IMR-90 (cell line): ENCODE results near the gene PDE4B. TPM values are rescaled to one million over a fixed set of nuclear protein-coding genes. Genes with fewer than 3 reads are reported as not detected.

ENCODE experiments used
- ATAC-seq: fragments of 200-7000 bp; cut with Tn5 transposase; 2 replicates; pipeline ENCODE4 v1.9.1; 2020; ENCODE audit warnings: low read depth, mild to moderate bottlenecking, moderate library complexity
- BruUV-seq: library from RNA; stranded (reverse); fragments of 400-500 nt; replicated peaks from 2 replicates; lab custom pipeline; 2021; lab: Mats Ljungman, UMichigan
- CTCF ChIA-PET: fragments of 300-600 bp; formaldehyde crosslinking; extraction: SDS; loops from one replicate; lab custom pipeline; 2021; ENCODE audit warnings: antibody characterized with exemption; lab: Yijun Ruan, JAX
- POLR2A ChIA-PET: fragments of 300-600 bp; sonication (Branson Sonifier 250); formaldehyde crosslinking; loops from one replicate; lab custom pipeline; 2022; ENCODE audit warnings: antibody characterized with exemption; ENCODE audit not compliant: unreplicated experiment; lab: Charles Lee
- DNase-seq: peaks from one replicate; pipeline ENCODE4 v3.0.0; 2013
- H2AFZ ChIP-seq: replicated peaks from 2 replicates; pipeline ENCODE3; 2013; ENCODE audit warnings: low read length, mild to moderate bottlenecking; ENCODE audit not compliant: poor library complexity
- H2AK5ac ChIP-seq: 2 replicates; pipeline ENCODE4 v1.6.1; 2013; ENCODE audit warnings: low read depth, low read length, inconsistent platforms
- H2AK9ac ChIP-seq: replicated peaks from 2 replicates; pipeline ENCODE3; 2013; ENCODE audit warnings: mild to moderate bottlenecking, low read depth, low read length, moderate library complexity; ENCODE audit not compliant: poor library complexity
- H2BK120ac ChIP-seq: 2 replicates; pipeline ENCODE4 v1.6.1; 2013; ENCODE audit warnings: low read depth, low read length, inconsistent platforms
- H2BK15ac ChIP-seq: 3 replicates; pipeline ENCODE4 v1.6.1; 2013; ENCODE audit warnings: low read depth, low read length, inconsistent platforms
- H2BK20ac ChIP-seq: 2 replicates; pipeline ENCODE4 v1.6.1; 2013; ENCODE audit warnings: low read depth, mild to moderate bottlenecking, inconsistent platforms, low read length, moderate library complexity
- H2BK5ac ChIP-seq: 2 replicates; pipeline ENCODE4 v1.6.1; 2013; ENCODE audit warnings: mild to moderate bottlenecking, low read depth, low read length, inconsistent platforms; ENCODE audit not compliant: poor library complexity, severe bottlenecking
- H3K14ac ChIP-seq: replicated peaks from 2 replicates; pipeline ENCODE4 v1.6.1; 2013; ENCODE audit warnings: low read depth, low read length, inconsistent platforms
- H3K18ac ChIP-seq: 2 replicates; pipeline ENCODE4 v1.6.1; 2013; ENCODE audit warnings: low read depth, low read length, control low read depth
- H3K23ac ChIP-seq: 2 replicates; pipeline ENCODE4 v1.6.1; 2013; ENCODE audit warnings: low read depth, low read length, inconsistent platforms
- H3K27ac ChIP-seq: 2 replicates; pipeline ENCODE4 v1.5.1; 2013; ENCODE audit warnings: mild to moderate bottlenecking, control low read depth, low read length; ENCODE audit not compliant: insufficient read depth
- H3K27me3 ChIP-seq: 2 replicates; pipeline ENCODE4 v1.6.1; 2013; ENCODE audit warnings: low read length; ENCODE audit not compliant: control insufficient read depth, insufficient read depth
- H3K36me3 ChIP-seq: 2 replicates; pipeline ENCODE4 v1.6.1; 2013; ENCODE audit warnings: low read length, mixed read lengths; ENCODE audit not compliant: control insufficient read depth, insufficient read depth
- H3K4ac ChIP-seq: 2 replicates; pipeline ENCODE4 v1.6.1; 2013; ENCODE audit warnings: low read depth, low read length, inconsistent platforms
- H3K4me1 ChIP-seq: 2 replicates; pipeline ENCODE4 v1.6.1; 2013; ENCODE audit warnings: low read length, mixed read lengths; ENCODE audit not compliant: control insufficient read depth, insufficient read depth
- H3K4me2 ChIP-seq: 2 replicates; pipeline ENCODE4 v1.6.1; 2013; ENCODE audit warnings: low read depth, mild to moderate bottlenecking, control low read depth, low read length, moderate library complexity
- H3K4me3 ChIP-seq: 2 replicates; pipeline ENCODE4 v1.5.1; 2013; ENCODE audit warnings: low read depth, mild to moderate bottlenecking, control low read depth, low read length, moderate library complexity; ENCODE audit not compliant: insufficient read depth
- H3K56ac ChIP-seq: 2 replicates; pipeline ENCODE4 v1.6.1; 2013; ENCODE audit warnings: low read length, inconsistent platforms; ENCODE audit not compliant: insufficient read depth; ENCODE audit errors: extremely low read depth
- H3K79me1 ChIP-seq, 2 experiments: 2 replicates each; pipeline ENCODE4 v1.6.1; 2013; ENCODE audit warnings: low read length in 2 of 2, inconsistent platforms in 1 of 2, low read depth in 1 of 2
- H3K9ac ChIP-seq: 2 replicates; pipeline ENCODE4 v1.6.1; 2013; ENCODE audit warnings: low read depth, low read length, control low read depth
- H3K9me1 ChIP-seq: 2 replicates; pipeline ENCODE4 v1.6.1; 2013; ENCODE audit warnings: low read length, inconsistent platforms; ENCODE audit not compliant: insufficient read depth
- H3K9me3 ChIP-seq: 2 replicates; pipeline ENCODE4 v1.6.1; 2013; ENCODE audit warnings: low read length; ENCODE audit not compliant: control insufficient read depth, insufficient read depth
- H4K20me1 ChIP-seq: 2 replicates; pipeline ENCODE4 v1.6.1; 2013; ENCODE audit warnings: low read length, inconsistent platforms; ENCODE audit not compliant: insufficient read depth
- H4K5ac ChIP-seq: 2 replicates; pipeline ENCODE4 v1.6.1; 2013; ENCODE audit warnings: mild to moderate bottlenecking, low read depth, low read length, control low read depth
- H4K8ac ChIP-seq, 2 experiments: 2 replicates each; pipeline ENCODE4 v1.6.1; 2013; ENCODE audit warnings: low read depth in 2 of 2, low read length in 2 of 2, control low read depth in 1 of 2, inconsistent platforms in 1 of 2
- H4K91ac ChIP-seq: 2 replicates; pipeline ENCODE4 v1.6.1; 2013; ENCODE audit warnings: low read depth, low read length, inconsistent platforms; ENCODE audit not compliant: insufficient read depth
- MAZ ChIP-seq: IDR thresholded peaks from 2 replicates; pipeline ENCODE4 v1.6.1; 2012; ENCODE audit warnings: low read depth, mild to moderate bottlenecking, low read length, improper control_type of control experiment, moderate library complexity, borderline replicate concordance
- WGBS, 2 experiments: methylation state at CpG; one replicate each; pipeline versions ENCODE4 v1.1.5 to v1.1.7; 2013; ENCODE audit warnings: missing lambda C conversion rate in 2 of 2; ENCODE audit not compliant: insufficient read length in 1 of 2; ENCODE audit errors: extremely low coverage in 2 of 2; 5-methylcytosine and 5-hydroxymethylcytosine counted together
- dilution Hi-C: fragments of 300-500 bp; cut with HindIII; formaldehyde crosslinking; loops from one replicate; pipeline ENCODE4 v1.14.3; 2018; ENCODE audit warnings: low sequenced_read_pairs; ENCODE audit not compliant: unreplicated experiment
- in situ Hi-C: fragments of 300-500 bp; cut with MboI; formaldehyde crosslinking; loops from 3 replicates; pipeline ENCODE4 v1.14.3; 2019; ENCODE audit warnings: low sequenced_read_pairs, inconsistent platforms, mixed read lengths
- intact Hi-C: fragments of 100-400 bp; cut with micrococcal nuclease; formaldehyde crosslinking; loops from 2 replicates; pipeline ENCODE4 v1.10.0; 2022
- polyA plus RNA-seq, 3 experiments: library from polyadenylated mRNA; depleted of rRNA; stranded (reverse); fragments of >200 nt; gene quantifications; 2 replicates each; pipeline ENCODE4 v1.2.3, GENCODE V29; 2012; ENCODE audit warnings: low replicate concordance in 1 of 3
- total RNA-seq: library from RNA; depleted of rRNA; stranded (reverse); fragments of >200 nt; gene quantifications from 2 replicates; pipeline ENCODE4 v1.2.3, GENCODE V29; 2012
- TF ChIP-seq, protein P1 (sequence below): conservative IDR thresholded peaks from 2 replicates; pipeline ENCODE4 v1.5.1; 2012; ENCODE audit warnings: mild to moderate bottlenecking, low read depth, low read length, improper control_type of control experiment

Gene PDE4B
- total and polyA plus RNA-seq, 2 of the 4 experiments (the other 2 are of a cell fraction): 5.8 to 21.3 TPM

GRCh38 chr1:66330722-66331141, 538.0 kb downstream of the PDE4B start:
- in situ Hi-C loops: loop anchor here (5.0 kb wide), 1 partner anchor 58 kb away; no protein-coding TSS in a partner anchor
- H2AK9ac ChIP-seq: no peak overlapping the region
- H4K5ac ChIP-seq: peak overlapping the region; percentile 94
- H3K27ac ChIP-seq: peak overlapping the region; percentile 80
- no peak overlapping the region for H3K4me3 ChIP-seq
- H3K9me3 ChIP-seq: no peaks in the 10 kb centered on the region
- peaks cover 6% of the 10 kb centered on the region for H3K4me1 ChIP-seq
- peak; percentile 8 for ATAC-seq
- ChIA-PET POLR2A (no interaction called here), CTCF (no interaction called here)
- peak overlapping the region; percentile 74 to 83 for H4K8ac ChIP-seq
- peak overlapping the region; percentile 91 for H3K18ac ChIP-seq
- peak overlapping the region; percentile 60 for H3K9ac ChIP-seq
- peak overlapping the region; percentile 90 for H4K91ac ChIP-seq
- dilution Hi-C loops: no loop called here
- H3K9me1 ChIP-seq: 0 out of 2 replicates have a peak, but pooled peaks cover 6% of the 10 kb centered on the region
- H3K23ac ChIP-seq: peak overlapping the region; percentile 62
- intact Hi-C loops: loop anchor here (1.0 to 5.0 kb wide), 2 partner anchors 42 to 59 kb away; no protein-coding TSS in a partner anchor
- H2BK120ac ChIP-seq: peak overlapping the region; percentile 94
- no peaks in the 10 kb centered on the region for H4K20me1 ChIP-seq
- H3K4me2 ChIP-seq: peak overlapping the region; percentile 44; the same call in 1 of the 2 replicates
- peak overlapping the region; percentile 99 for H2BK5ac ChIP-seq
- H2BK15ac ChIP-seq: peak overlapping the region; percentile 91; the same call in 2 of the 3 replicates
- peak overlapping the region; percentile 90 for H3K4ac ChIP-seq
- peak overlapping the region; percentile 56 for H3K56ac ChIP-seq
- peaks cover 2% of the 10 kb centered on the region; the same call in 1 of the 2 replicates for H3K36me3 ChIP-seq
- peak overlapping the region; percentile 72 for H2AK5ac ChIP-seq
- WGBS, 2 experiments: no CpG with 5 or more reads among the region's 4 CpGs
- peak; percentile 63 for DNase-seq
- no peaks in the 10 kb centered on the region for H3K27me3 ChIP-seq
- H3K79me1 ChIP-seq: peaks cover 0 to 25% of the 10 kb centered on the region in 2 experiments; a peak in 2 of 4 replicates
- TF ChIP-seq MAZ: no peak
- TF ChIP-seq, protein P1, sequence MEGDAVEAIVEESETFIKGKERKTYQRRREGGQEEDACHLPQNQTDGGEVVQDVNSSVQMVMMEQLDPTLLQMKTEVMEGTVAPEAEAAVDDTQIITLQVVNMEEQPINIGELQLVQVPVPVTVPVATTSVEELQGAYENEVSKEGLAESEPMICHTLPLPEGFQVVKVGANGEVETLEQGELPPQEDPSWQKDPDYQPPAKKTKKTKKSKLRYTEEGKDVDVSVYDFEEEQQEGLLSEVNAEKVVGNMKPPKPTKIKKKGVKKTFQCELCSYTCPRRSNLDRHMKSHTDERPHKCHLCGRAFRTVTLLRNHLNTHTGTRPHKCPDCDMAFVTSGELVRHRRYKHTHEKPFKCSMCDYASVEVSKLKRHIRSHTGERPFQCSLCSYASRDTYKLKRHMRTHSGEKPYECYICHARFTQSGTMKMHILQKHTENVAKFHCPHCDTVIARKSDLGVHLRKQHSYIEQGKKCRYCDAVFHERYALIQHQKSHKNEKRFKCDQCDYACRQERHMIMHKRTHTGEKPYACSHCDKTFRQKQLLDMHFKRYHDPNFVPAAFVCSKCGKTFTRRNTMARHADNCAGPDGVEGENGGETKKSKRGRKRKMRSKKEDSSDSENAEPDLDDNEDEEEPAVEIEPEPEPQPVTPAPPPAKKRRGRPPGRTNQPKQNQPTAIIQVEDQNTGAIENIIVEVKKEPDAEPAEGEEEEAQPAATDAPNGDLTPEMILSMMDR: no peak
- no TSS peak for BruUV-seq
- H2AFZ ChIP-seq: no peak overlapping the region
- peak overlapping the region; percentile 88 for H2BK20ac ChIP-seq
- H3K14ac ChIP-seq: peak overlapping the region; percentile 89
